Brain microvascular endothelial cell (primary cell): ENCODE results near the gene SP1.

Source experiments
- DNase-seq: peaks from one replicate; pipeline ENCODE4 v3.0.0-alpha.2; 2020
- H3K27ac ChIP-seq: fragments of 250-450 bp; sonication (Bioruptor Pico); 2 replicates; pipeline ENCODE4 v1.5.1; 2020; ENCODE audit warnings: mild to moderate bottlenecking, moderate library complexity
- H3K27me3 ChIP-seq: fragments of 250-450 bp; sonication (Bioruptor Pico); replicated peaks from 2 replicates; pipeline ENCODE4 v1.5.1; 2020; ENCODE audit warnings: mild to moderate bottlenecking
- H3K36me3 ChIP-seq: fragments of 250-450 bp; sonication (Bioruptor Pico); replicated peaks from 2 replicates; pipeline ENCODE4 v1.5.1; 2020; ENCODE audit warnings: mild to moderate bottlenecking
- H3K4me3 ChIP-seq: 2 replicates; pipeline ENCODE4 v1.5.1; 2011; ENCODE audit warnings: low read depth, mild to moderate bottlenecking, control low read depth, low read length, moderate library complexity
- in situ Hi-C: cut with HindIII; loops from 2 replicates; pipeline ENCODE4 v1.10.0; 2017; ENCODE audit warnings: low sequenced_read_pairs, low pct_ligation_motif_present
- TF ChIP-seq, protein P1 (sequence below): IDR thresholded peaks from 2 replicates; pipeline ENCODE4 v1.5.1; 2011; ENCODE audit warnings: low read depth, mild to moderate bottlenecking, moderate library complexity, low read length, control low read depth, inconsistent platforms; ENCODE audit errors: missing control alignments

Gene SP1

DNA sequence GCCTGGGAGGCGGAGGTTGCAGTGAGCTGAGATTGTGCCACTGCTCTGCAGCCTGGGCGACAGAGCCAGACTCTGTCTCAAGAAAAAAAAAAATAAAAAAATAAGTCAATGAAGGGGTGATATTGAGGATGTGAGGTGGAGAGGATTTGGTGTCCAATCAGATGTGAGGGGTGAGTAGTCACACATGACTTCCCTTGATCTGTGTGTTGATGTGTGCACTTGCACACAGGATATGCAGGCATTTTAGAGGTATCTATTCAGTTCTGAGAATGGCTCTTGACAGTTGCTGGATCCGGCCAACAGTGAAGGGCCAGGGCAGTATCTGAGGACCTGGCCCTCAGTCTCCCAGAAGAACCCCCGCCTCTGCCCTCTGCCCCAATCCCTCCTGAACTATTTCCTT is 36.0 kb upstream of the SP1 start:
- Histone ChIP-seq H3K27me3 (no peaks in the 10 kb centered on the region), H3K4me3 (no peak overlapping the region), H3K27ac (no peak overlapping the region), H3K36me3 (no peaks in the 10 kb centered on the region)
- TF ChIP-seq, protein P1, sequence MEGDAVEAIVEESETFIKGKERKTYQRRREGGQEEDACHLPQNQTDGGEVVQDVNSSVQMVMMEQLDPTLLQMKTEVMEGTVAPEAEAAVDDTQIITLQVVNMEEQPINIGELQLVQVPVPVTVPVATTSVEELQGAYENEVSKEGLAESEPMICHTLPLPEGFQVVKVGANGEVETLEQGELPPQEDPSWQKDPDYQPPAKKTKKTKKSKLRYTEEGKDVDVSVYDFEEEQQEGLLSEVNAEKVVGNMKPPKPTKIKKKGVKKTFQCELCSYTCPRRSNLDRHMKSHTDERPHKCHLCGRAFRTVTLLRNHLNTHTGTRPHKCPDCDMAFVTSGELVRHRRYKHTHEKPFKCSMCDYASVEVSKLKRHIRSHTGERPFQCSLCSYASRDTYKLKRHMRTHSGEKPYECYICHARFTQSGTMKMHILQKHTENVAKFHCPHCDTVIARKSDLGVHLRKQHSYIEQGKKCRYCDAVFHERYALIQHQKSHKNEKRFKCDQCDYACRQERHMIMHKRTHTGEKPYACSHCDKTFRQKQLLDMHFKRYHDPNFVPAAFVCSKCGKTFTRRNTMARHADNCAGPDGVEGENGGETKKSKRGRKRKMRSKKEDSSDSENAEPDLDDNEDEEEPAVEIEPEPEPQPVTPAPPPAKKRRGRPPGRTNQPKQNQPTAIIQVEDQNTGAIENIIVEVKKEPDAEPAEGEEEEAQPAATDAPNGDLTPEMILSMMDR, result no peak
- no peak for DNase-seq
- in situ Hi-C loops, result no loop called here

DNA sequence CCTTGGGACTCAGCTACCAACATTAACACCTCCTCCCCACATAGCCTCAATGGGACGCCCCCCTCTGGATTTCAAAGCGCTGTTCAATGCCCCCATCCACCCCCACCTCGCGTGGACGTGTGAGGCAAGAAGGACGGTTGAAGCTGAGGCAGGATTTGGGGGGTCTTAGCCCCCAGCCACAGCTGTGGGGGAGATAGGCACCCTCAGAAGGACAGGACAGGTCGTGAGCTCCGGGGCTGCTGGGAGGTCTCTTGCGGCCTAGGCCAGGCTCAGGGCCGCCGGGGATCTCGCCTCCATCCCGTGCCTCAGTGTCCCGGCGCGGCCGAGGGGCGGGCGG is 35.5 kb upstream of the SP1 start:
- no peak for DNase-seq
- Histone ChIP-seq H3K27me3 (no peaks in the 10 kb centered on the region), H3K36me3 (no peaks in the 10 kb centered on the region), H3K4me3 (peak overlapping the region; percentile 33), H3K27ac (no peak overlapping the region)
- TF ChIP-seq, protein P1, result no peak
- in situ Hi-C loops, result no loop called here

DNA sequence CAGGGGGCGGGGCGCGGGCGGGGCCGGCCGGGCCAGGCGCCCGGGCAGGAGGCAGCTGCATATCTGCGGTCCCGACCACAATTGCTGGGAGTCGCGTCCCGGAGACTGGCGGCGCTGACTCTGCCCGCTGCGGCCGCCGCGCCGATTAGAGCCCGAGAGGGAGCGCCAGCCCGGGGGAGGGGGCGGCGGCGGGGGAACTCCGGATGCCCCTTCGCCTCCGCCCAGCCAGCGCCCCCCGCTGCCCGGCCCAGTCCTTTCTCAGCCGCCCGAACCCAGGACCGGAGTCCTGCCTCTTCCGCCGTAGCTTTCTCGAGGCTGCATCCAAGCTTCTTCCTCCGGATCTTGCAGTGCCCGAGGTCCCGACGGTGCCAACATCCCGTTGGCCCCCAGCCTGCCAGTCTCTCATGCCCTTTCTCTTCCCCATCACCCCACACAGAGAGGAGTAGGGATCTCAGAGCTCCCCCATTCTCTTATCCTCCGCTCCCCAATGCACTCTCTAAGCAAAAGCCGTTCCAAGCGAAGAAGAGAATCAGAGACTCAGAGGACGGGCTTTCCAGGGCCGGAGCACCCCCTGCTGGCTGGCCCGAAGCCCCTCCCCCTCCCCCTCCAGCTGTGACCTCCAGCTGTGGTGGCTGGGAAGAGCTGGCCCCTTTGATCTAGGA is 35.0 kb upstream of the SP1 start:
- Histone ChIP-seq H3K36me3 (no peaks in the 10 kb centered on the region), H3K27me3 (no peaks in the 10 kb centered on the region), H3K27ac (peak overlapping the region; percentile 6), H3K4me3 (peak overlapping the region; percentile 64)
- TF ChIP-seq, protein P1, result peak; percentile 72
- in situ Hi-C loops, result no loop called here
- peak; percentile 63 for DNase-seq

DNA sequence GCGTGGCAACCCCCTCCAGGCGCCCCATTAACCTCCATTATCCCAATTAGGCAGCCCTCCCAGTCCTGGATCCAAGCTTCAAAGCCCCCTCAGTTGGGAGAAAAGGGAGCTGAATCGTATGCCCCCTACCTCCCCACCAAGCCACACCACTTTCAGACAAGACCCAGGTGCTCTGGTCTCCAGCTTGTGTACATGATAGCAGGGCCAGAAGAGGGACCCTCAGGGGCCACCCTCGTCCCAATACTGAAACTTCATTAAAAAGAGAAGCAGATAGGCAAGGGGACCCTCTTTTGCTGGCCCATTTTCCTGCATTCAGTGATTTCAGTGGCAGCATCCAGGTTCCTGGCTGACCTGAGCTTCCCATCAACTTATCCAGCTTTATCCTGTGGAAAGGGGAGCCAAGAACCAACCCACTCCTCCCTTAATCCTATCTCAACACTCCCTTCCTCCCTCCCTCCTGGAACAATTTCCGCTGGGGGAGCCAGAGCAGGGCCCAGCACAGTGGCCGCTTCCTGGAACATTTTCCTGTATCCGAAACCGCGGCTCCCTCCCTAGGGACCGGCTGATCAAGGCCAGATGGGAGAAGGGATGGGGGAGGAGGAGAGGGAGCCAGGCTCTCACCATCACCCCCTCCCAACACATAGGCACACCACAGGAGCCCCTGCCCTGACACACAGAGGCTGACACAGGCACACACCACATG is 34.3 kb upstream of the SP1 start:
- no peaks in the 10 kb centered on the region for H3K27me3 ChIP-seq
- DNase-seq, result peak; percentile 37
- TF ChIP-seq, protein P1, result no peak
- in situ Hi-C loops, result no loop called here
- peak overlapping the region; percentile 64 for H3K4me3 ChIP-seq
- H3K36me3 ChIP-seq, result no peaks in the 10 kb centered on the region
- no peak overlapping the region for H3K27ac ChIP-seq

DNA sequence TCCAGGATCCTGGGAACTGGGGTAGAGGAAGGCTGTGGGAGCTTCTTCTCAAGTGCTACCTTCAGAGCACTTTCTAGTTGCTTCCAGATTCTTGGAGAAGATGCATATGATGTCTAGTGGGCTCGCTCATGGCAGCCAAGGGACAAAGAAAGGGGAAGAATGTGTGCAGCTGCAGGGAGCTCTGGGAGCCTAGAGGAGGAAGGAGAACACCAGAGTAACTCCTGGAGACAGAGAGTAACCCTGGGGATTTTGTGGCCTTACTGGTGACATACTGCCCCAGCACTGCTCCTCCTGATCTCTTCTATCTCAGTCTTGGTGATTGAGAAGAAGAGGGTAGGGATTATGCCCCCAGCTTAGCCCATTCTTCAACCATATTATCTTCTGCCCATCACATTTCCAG is 33.5 kb upstream of the SP1 start:
- Histone ChIP-seq H3K36me3 (no peaks in the 10 kb centered on the region), H3K27ac (no peak overlapping the region), H3K27me3 (no peaks in the 10 kb centered on the region), H3K4me3 (no peak overlapping the region)
- DNase-seq, result no peak
- TF ChIP-seq, protein P1, result no peak
- in situ Hi-C loops, result no loop called here

DNA sequence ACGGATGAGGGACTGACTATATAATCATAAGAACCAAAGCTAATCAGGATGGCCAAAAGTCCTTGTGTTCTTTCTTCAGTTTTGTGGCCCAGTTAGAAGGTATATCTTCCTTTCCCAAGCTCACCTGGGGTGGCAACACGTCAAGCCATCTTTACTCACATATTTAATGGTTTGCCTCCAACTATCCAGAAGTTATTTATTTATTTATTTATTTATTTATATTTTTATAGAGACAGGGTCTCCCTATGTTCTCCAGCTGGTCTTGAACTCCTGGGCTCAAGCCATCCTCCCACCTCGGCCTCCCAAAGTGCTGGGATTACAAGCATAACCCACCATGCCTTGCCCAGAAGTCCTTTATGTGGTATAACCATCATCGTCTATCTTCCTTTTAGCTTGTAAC is 32.1 kb upstream of the SP1 start:
- no peak overlapping the region for H3K4me3 ChIP-seq
- H3K27ac ChIP-seq, result no peak overlapping the region
- TF ChIP-seq, protein P1, result no peak
- no peaks in the 10 kb centered on the region for H3K36me3 ChIP-seq
- DNase-seq, result no peak
- in situ Hi-C loops, result no loop called here
- no peaks in the 10 kb centered on the region for H3K27me3 ChIP-seq
